ENCODE data around the gene BANP.

DNA sequence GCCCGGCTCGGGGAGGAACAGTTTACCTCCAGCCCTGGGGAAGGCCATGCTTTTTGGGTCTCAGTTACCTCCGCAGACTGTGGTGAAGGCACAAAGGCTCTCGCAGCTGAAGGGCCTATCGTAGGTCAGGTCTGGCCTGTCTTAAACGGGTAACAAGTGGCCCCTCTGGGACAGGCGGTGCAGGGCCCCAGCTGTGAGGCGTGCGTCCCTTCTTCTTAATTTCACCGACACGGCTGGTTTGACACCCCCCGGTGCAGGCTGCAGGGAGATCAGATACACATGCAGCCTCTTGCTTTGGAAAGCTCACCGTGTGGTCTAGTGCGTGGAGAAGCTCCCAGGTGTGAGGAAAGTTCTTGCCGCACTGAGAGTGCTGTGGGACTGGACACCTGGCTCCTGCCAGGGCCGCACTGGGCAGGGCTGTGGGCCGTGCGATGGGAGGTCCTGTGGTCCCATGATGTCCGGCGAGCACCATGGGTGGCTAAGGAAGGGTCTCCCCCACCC lies 162.4 kb downstream of the BANP start:
- TF ChIP-seq, protein P1, sequence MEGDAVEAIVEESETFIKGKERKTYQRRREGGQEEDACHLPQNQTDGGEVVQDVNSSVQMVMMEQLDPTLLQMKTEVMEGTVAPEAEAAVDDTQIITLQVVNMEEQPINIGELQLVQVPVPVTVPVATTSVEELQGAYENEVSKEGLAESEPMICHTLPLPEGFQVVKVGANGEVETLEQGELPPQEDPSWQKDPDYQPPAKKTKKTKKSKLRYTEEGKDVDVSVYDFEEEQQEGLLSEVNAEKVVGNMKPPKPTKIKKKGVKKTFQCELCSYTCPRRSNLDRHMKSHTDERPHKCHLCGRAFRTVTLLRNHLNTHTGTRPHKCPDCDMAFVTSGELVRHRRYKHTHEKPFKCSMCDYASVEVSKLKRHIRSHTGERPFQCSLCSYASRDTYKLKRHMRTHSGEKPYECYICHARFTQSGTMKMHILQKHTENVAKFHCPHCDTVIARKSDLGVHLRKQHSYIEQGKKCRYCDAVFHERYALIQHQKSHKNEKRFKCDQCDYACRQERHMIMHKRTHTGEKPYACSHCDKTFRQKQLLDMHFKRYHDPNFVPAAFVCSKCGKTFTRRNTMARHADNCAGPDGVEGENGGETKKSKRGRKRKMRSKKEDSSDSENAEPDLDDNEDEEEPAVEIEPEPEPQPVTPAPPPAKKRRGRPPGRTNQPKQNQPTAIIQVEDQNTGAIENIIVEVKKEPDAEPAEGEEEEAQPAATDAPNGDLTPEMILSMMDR (conservative IDR thresholded peaks at IDR 0.05; ENCODE audit: low read depth, low read length): no peak
- no peak for TF ChIP-seq EZH2phosphoT487 (IDR thresholded peaks at IDR 0.05; ENCODE audit: borderline replicate concordance, low read length)

Measured in PC-3 (cell line).